ENCODE data around the gene TTLL5.
"Not testable (repeated sequence)": the region's sequence is repeated elsewhere in the genome, so short reads cannot be mapped to it uniquely, and the experiment has no call there.

TTLL5 gene

GRCh38 chr14:75650253-75651058 is 10.6 kb upstream of the TTLL5 start:
- no peak for DNase-seq

- DNase-seq, result no peak
These were observed 7.5 kb upstream of the TTLL5 start for GRCh38 chr14:75653563-75653962.

GRCh38 chr14:75654127-75654732 is 6.8 kb upstream of the TTLL5 start:
- DNase-seq, result peak; percentile 81

- DNase-seq, result no peak
These were observed 5.8 kb upstream of the TTLL5 start for GRCh38 chr14:75655235-75655634.

GRCh38 chr14:75657331-75657730 is 3.7 kb upstream of the TTLL5 start:
- no peak for DNase-seq

- no peak for DNase-seq
These were observed 2.1 kb upstream of the TTLL5 start for GRCh38 chr14:75658957-75659356.

GRCh38 chr14:75660238-75660629 is 812 bp upstream of the TTLL5 start:
- DNase-seq, result no peak

GRCh38 chr14:75661499-75661814 is 411 bp downstream of the TTLL5 start:
- no peak for DNase-seq

GRCh38 chr14:75662966-75663365 is 1.9 kb downstream of the TTLL5 start:
- DNase-seq, result no peak

GRCh38 chr14:75667099-75667765 is 6.2 kb downstream of the TTLL5 start:
- DNase-seq, result no peak

- DNase-seq, result no peak
These were observed 11.7 kb downstream of the TTLL5 start for GRCh38 chr14:75672605-75673192.

GRCh38 chr14:75673345-75674035 is 12.4 kb downstream of the TTLL5 start:
- no peak for DNase-seq

GRCh38 chr14:75675265-75675960 is 14.4 kb downstream of the TTLL5 start:
- DNase-seq, result no peak

GRCh38 chr14:75685910-75686309 is 24.9 kb downstream of the TTLL5 start:
- DNase-seq, result no peak

GRCh38 chr14:75689012-75689411 is 28.0 kb downstream of the TTLL5 start:
- DNase-seq, result no peak

- DNase-seq, result no peak
These were observed 29.0 kb downstream of the TTLL5 start for GRCh38 chr14:75690010-75690409.

GRCh38 chr14:75695025-75695424 is 34.0 kb downstream of the TTLL5 start:
- DNase-seq, result not testable (repeated sequence)

GRCh38 chr14:75697386-75697785 is 36.3 kb downstream of the TTLL5 start:
- no peak for DNase-seq

GRCh38 chr14:75697918-75698317 is 36.9 kb downstream of the TTLL5 start:
- DNase-seq, result no peak

- DNase-seq, result no peak
These were observed 38.3 kb downstream of the TTLL5 start for GRCh38 chr14:75699331-75699730.

GRCh38 chr14:75700295-75700694 is 39.2 kb downstream of the TTLL5 start:
- no peak for DNase-seq

GRCh38 chr14:75702122-75702521 is 41.1 kb downstream of the TTLL5 start:
- DNase-seq, result no peak

Data from activated CD4-positive, alpha-beta T cell treated with anti-CD3 and anti-CD28 coated beads, Interleukin-2, amount 50 U/mL, for 1 hour (primary cell).